NB4 (cell line): ENCODE measurements around the gene DNAL1.

Source experiments
- POLR2A ChIP-seq: IDR thresholded peaks from 2 replicates; pipeline ENCODE4 v1.6.1; 2011; ENCODE audit warnings: mild to moderate bottlenecking; ENCODE audit not compliant: insufficient read length; ENCODE audit errors: extremely low read depth
- TF ChIP-seq, protein P1 (sequence below): IDR thresholded peaks from one replicate; pipeline ENCODE4 v1.5.1; 2012; ENCODE audit warnings: low read depth, low read length
- TF ChIP-seq, protein P2 (sequence below): IDR thresholded peaks from 2 replicates; pipeline ENCODE4 v1.6.1; 2011; ENCODE audit warnings: low read depth, low read length

DNA sequence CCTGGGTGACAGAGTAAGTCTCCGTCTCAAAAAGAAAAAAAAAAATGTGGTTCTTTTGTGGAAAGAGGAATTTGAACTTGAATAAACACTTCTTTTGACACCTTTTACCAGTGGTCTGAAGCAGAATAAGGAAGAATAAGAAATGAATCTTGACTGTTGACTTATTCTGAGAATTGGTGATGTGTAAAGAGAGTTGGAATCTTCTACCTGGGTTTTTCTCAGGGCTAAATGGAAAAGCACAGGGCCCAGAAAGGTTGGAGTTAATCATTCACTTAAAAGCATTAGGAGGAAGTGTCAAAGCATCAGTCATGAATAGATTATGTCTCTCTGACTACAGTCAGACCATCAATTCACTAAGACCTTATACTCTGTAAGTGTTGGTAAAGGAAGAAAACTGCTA is 55.5 kb downstream of the DNAL1 start:
- TF ChIP-seq, protein P1, sequence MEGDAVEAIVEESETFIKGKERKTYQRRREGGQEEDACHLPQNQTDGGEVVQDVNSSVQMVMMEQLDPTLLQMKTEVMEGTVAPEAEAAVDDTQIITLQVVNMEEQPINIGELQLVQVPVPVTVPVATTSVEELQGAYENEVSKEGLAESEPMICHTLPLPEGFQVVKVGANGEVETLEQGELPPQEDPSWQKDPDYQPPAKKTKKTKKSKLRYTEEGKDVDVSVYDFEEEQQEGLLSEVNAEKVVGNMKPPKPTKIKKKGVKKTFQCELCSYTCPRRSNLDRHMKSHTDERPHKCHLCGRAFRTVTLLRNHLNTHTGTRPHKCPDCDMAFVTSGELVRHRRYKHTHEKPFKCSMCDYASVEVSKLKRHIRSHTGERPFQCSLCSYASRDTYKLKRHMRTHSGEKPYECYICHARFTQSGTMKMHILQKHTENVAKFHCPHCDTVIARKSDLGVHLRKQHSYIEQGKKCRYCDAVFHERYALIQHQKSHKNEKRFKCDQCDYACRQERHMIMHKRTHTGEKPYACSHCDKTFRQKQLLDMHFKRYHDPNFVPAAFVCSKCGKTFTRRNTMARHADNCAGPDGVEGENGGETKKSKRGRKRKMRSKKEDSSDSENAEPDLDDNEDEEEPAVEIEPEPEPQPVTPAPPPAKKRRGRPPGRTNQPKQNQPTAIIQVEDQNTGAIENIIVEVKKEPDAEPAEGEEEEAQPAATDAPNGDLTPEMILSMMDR, result no peak
- no peak for TF ChIP-seq POLR2A
- TF ChIP-seq, protein P2, sequence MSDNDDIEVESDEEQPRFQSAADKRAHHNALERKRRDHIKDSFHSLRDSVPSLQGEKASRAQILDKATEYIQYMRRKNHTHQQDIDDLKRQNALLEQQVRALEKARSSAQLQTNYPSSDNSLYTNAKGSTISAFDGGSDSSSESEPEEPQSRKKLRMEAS, result no peak
